Panc1 (cell line): ENCODE measurements around the gene FSTL4. TPM values are rescaled to one million over a fixed set of nuclear protein-coding genes. Genes with fewer than 3 reads are reported as not detected.

Experiments
- ATAC-seq: fragments of 200-7000 bp; cut with Tn5 transposase; 2 replicates; pipeline ENCODE4 v1.9.1; 2020; ENCODE audit warnings: mild to moderate bottlenecking, moderate library complexity
- BruUV-seq: library from RNA; stranded (reverse); fragments of 400-500 nt; replicated peaks from 2 replicates; lab custom pipeline; 2021; lab: Mats Ljungman, UMichigan
- CTCF ChIA-PET: fragments of 300-600 bp; sonication (Branson Sonifier 250); formaldehyde crosslinking; loops from one replicate; lab custom pipeline; 2022; ENCODE audit warnings: antibody characterized with exemption; lab: Charles Lee
- POLR2A ChIA-PET: fragments of 300-600 bp; sonication (Branson Sonifier 250); formaldehyde crosslinking; loops from one replicate; lab custom pipeline; 2022; ENCODE audit warnings: antibody characterized with exemption; lab: Charles Lee
- DNase-seq: peaks from one replicate; pipeline ENCODE4 v3.0.0-alpha.2; 2010; ENCODE audit warnings: low read depth, low spot score
- H3K27ac ChIP-seq: 2 replicates; pipeline ENCODE4 v1.5.1; 2011; ENCODE audit warnings: mild to moderate bottlenecking, low read length, inconsistent platforms
- H3K27me3 ChIP-seq: fragments of 200-500 bp; sonication (Bioruptor generic); 2 replicates; pipeline ENCODE4 v1.6.0; 2014; ENCODE audit warnings: low read length, inconsistent platforms; ENCODE audit not compliant: control insufficient read depth, insufficient read depth
- H3K36me3 ChIP-seq: fragments of 200-500 bp; sonication (Bioruptor generic); 2 replicates; pipeline ENCODE4 v1.5.1; 2014; ENCODE audit warnings: inconsistent platforms, mild to moderate bottlenecking, low read length, moderate library complexity; ENCODE audit not compliant: control insufficient read depth, insufficient read depth
- H3K4me1 ChIP-seq: 2 replicates; pipeline ENCODE4 v1.5.1; 2011; ENCODE audit warnings: inconsistent platforms, mild to moderate bottlenecking, low read length, moderate library complexity; ENCODE audit not compliant: control insufficient read depth, insufficient read depth
- H3K4me3 ChIP-seq, 2 experiments: 2 replicates each; pipeline ENCODE4 v1.5.1; 2011 to 2012; ENCODE audit warnings: low read depth in 2 of 2, low read length in 2 of 2, mild to moderate bottlenecking in 2 of 2, inconsistent platforms in 1 of 2, moderate library complexity in 1 of 2
- H3K9me3 ChIP-seq: fragments of 200-500 bp; sonication (Bioruptor generic); 2 replicates; pipeline ENCODE4 v1.5.1; 2014; ENCODE audit warnings: low read depth, mild to moderate bottlenecking, inconsistent platforms, low read length, moderate library complexity; ENCODE audit not compliant: control insufficient read depth, insufficient read depth
- POLR2AphosphoS5 ChIP-seq: IDR thresholded peaks from 2 replicates; pipeline ENCODE4 v1.6.1; 2012; ENCODE audit warnings: mild to moderate bottlenecking, low read depth, low read length, moderate library complexity
- SIN3A ChIP-seq: IDR thresholded peaks from 2 replicates; pipeline ENCODE4 v1.6.1; 2012; ENCODE audit warnings: low read depth, mild to moderate bottlenecking, low read length, moderate library complexity, borderline replicate concordance; ENCODE audit not compliant: insufficient read depth
- TCF7L2 ChIP-seq: IDR thresholded peaks from 2 replicates; pipeline ENCODE4 v1.6.1; 2011; ENCODE audit warnings: mild to moderate bottlenecking, low read depth, low read length, inconsistent platforms
- in situ Hi-C: cut with HindIII; loops from 2 replicates; pipeline ENCODE4 v1.10.0; 2016; ENCODE audit warnings: low sequenced_read_pairs, low pct_unique_long_range_greater_than_20kb
- intact Hi-C: fragments of 100-400 bp; cut with micrococcal nuclease; formaldehyde crosslinking; loops from one replicate; pipeline ENCODE4 v1.10.0; 2022; ENCODE audit not compliant: unreplicated experiment
- total RNA-seq: library from RNA; stranded (reverse); gene quantifications from one replicate; pipeline ENCODE4 v1.2.1, GENCODE V29; 2021; ENCODE audit not compliant: unreplicated experiment
- TF ChIP-seq, protein P1 (sequence below): fragments of 450-650 bp; IDR thresholded peaks from 2 replicates; pipeline ENCODE4 v1.5.1; 2017; ENCODE audit warnings: mild to moderate bottlenecking
- TF ChIP-seq, protein P2 (sequence below), 2 experiments: IDR thresholded peaks; 2 replicates each; pipeline ENCODE4 v1.6.1; 2011 to 2012; ENCODE audit warnings: low read depth in 2 of 2, control low read depth in 1 of 2, low read length in 1 of 2, mild to moderate bottlenecking in 1 of 2, moderate library complexity in 1 of 2; ENCODE audit not compliant: insufficient read depth in 1 of 2

FSTL4 gene
- total RNA-seq, 1 experiment from 2014 or later = 0.18 TPM

DNA sequence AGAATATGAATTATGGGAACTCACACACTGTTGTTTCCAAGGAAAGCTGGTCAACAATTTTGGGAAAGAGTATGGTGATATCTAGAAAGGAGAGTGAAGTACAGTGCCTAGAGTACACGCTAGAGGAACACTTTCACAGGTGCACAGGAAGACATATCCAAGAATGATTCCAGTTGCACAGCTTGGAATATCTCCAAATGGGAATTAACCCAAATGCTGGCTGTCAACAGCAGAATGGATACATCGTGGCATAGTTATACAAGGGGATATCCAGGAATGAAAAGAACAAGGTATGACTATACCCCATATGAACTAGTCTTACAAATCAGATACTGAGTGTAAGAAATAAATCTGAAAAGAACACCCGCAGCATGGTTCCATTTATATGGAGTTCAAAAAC is 231.3 kb downstream of the FSTL4 start:
- in situ Hi-C loops = no loop called here
- intact Hi-C loops = no loop called here
- peaks cover 17% of the 10 kb centered on the region; the same call in 1 of the 2 replicates for H3K9me3 ChIP-seq
- no TSS peak for BruUV-seq
- TF ChIP-seq SIN3A (no peak), POLR2AphosphoS5 (no peak), TCF7L2 (no peak)
- TF ChIP-seq, protein P1, sequence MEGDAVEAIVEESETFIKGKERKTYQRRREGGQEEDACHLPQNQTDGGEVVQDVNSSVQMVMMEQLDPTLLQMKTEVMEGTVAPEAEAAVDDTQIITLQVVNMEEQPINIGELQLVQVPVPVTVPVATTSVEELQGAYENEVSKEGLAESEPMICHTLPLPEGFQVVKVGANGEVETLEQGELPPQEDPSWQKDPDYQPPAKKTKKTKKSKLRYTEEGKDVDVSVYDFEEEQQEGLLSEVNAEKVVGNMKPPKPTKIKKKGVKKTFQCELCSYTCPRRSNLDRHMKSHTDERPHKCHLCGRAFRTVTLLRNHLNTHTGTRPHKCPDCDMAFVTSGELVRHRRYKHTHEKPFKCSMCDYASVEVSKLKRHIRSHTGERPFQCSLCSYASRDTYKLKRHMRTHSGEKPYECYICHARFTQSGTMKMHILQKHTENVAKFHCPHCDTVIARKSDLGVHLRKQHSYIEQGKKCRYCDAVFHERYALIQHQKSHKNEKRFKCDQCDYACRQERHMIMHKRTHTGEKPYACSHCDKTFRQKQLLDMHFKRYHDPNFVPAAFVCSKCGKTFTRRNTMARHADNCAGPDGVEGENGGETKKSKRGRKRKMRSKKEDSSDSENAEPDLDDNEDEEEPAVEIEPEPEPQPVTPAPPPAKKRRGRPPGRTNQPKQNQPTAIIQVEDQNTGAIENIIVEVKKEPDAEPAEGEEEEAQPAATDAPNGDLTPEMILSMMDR = no peak
- TF ChIP-seq, protein P2, sequence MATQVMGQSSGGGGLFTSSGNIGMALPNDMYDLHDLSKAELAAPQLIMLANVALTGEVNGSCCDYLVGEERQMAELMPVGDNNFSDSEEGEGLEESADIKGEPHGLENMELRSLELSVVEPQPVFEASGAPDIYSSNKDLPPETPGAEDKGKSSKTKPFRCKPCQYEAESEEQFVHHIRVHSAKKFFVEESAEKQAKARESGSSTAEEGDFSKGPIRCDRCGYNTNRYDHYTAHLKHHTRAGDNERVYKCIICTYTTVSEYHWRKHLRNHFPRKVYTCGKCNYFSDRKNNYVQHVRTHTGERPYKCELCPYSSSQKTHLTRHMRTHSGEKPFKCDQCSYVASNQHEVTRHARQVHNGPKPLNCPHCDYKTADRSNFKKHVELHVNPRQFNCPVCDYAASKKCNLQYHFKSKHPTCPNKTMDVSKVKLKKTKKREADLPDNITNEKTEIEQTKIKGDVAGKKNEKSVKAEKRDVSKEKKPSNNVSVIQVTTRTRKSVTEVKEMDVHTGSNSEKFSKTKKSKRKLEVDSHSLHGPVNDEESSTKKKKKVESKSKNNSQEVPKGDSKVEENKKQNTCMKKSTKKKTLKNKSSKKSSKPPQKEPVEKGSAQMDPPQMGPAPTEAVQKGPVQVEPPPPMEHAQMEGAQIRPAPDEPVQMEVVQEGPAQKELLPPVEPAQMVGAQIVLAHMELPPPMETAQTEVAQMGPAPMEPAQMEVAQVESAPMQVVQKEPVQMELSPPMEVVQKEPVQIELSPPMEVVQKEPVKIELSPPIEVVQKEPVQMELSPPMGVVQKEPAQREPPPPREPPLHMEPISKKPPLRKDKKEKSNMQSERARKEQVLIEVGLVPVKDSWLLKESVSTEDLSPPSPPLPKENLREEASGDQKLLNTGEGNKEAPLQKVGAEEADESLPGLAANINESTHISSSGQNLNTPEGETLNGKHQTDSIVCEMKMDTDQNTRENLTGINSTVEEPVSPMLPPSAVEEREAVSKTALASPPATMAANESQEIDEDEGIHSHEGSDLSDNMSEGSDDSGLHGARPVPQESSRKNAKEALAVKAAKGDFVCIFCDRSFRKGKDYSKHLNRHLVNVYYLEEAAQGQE (IDR thresholded peaks at IDR 0.05; ENCODE audit: insufficient read depth in 1 of 2, low read depth in 2 of 2, low read length in 1 of 2) = no peak
- ATAC-seq (no peak), DNase-seq (no peak)
- peaks cover 13% of the 10 kb centered on the region for H3K27me3 ChIP-seq
- no peak overlapping the region for H3K27ac ChIP-seq
- H3K4me3 ChIP-seq = no peak overlapping the region
- ChIA-PET CTCF (no interaction called here), POLR2A (no interaction called here)
- H3K4me1 ChIP-seq = no peaks in the 10 kb centered on the region
- no peaks in the 10 kb centered on the region for H3K36me3 ChIP-seq

DNA sequence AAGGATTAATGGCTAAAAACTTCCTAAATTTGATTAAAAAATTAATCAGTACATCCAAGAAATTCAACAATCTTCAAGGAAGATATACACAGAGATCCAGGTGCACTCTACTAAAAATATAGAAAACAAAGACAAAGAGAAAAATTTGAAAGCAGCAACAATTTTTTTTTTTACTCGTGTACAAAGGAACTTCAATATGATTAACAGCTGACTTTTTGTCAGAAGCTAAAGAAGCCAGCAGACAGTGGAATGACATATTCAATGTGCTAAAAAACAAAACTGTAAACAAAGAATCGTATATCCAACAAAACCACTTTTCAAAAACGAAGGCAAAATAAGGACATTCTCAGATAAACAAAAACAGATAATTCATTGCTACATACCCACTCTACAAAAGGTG is 234.6 kb downstream of the FSTL4 start:
- ATAC-seq (no peak), DNase-seq (no peak)
- CTCF ChIA-PET = no interaction called here
- H3K27ac ChIP-seq = no peak overlapping the region
- H3K27me3 ChIP-seq = peaks cover 16% of the 10 kb centered on the region
- H3K4me1 ChIP-seq = no peaks in the 10 kb centered on the region
- no TSS peak for BruUV-seq
- TF ChIP-seq, protein P1 = no peak
- TF ChIP-seq, protein P2 (IDR thresholded peaks at IDR 0.05; ENCODE audit: insufficient read depth in 1 of 2, low read depth in 2 of 2, low read length in 1 of 2) = no peak
- no peak for TF ChIP-seq TCF7L2
- H3K9me3 ChIP-seq = peaks cover 17% of the 10 kb centered on the region; the same call in 1 of the 2 replicates
- intact Hi-C loops = no loop called here
- no peaks in the 10 kb centered on the region for H3K36me3 ChIP-seq
- H3K4me3 ChIP-seq = no peak overlapping the region
- in situ Hi-C loops = no loop called here
- POLR2A ChIA-PET = no interaction called here
